Sigmoid colon (tissue), 4 donors: ENCODE data around the gene ZDHHC12.
"Not testable (repeated sequence)": the region's sequence is repeated elsewhere in the genome, so short reads cannot be mapped to it uniquely, and the experiment has no call there.

ENCODE experiments used
- POLR2AphosphoS5 ChIP-seq, 4 donors: sonication (generic); formaldehyde crosslinking; IDR thresholded peaks; one replicate each; pipeline ENCODE4 v1.6.1; 2017; ENCODE audit warnings: antibody characterized with exemption in 4 of 4
- TF ChIP-seq, protein P1 (sequence below), 4 experiments: fragments of 450-650 bp in 3 of 4; fragments of 200-600 bp in 1 of 4; IDR thresholded peaks; one replicate each; pipeline ENCODE4 v1.5.1; 2016 to 2019; ENCODE audit warnings: antibody characterized with exemption in 4 of 4, mild to moderate bottlenecking in 3 of 4, moderate library complexity in 2 of 4

GRCh38 chr9:128699096-128699795 is 24.7 kb downstream of the ZDHHC12 start:
- TF ChIP-seq, protein P1, sequence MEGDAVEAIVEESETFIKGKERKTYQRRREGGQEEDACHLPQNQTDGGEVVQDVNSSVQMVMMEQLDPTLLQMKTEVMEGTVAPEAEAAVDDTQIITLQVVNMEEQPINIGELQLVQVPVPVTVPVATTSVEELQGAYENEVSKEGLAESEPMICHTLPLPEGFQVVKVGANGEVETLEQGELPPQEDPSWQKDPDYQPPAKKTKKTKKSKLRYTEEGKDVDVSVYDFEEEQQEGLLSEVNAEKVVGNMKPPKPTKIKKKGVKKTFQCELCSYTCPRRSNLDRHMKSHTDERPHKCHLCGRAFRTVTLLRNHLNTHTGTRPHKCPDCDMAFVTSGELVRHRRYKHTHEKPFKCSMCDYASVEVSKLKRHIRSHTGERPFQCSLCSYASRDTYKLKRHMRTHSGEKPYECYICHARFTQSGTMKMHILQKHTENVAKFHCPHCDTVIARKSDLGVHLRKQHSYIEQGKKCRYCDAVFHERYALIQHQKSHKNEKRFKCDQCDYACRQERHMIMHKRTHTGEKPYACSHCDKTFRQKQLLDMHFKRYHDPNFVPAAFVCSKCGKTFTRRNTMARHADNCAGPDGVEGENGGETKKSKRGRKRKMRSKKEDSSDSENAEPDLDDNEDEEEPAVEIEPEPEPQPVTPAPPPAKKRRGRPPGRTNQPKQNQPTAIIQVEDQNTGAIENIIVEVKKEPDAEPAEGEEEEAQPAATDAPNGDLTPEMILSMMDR (IDR thresholded peaks at IDR 0.05) = not testable (repeated sequence)
- not testable (repeated sequence) for TF ChIP-seq POLR2AphosphoS5 (IDR thresholded peaks at IDR 0.05)
